HG02759 (cell line): ENCODE results near the gene LRP3.

Source experiments
- ATAC-seq: cut with Tn5 transposase; IDR thresholded peaks from one replicate; pipeline ENCODE4 v1.9.1; 2021; ENCODE audit warnings: mild to moderate bottlenecking, moderate library complexity; ENCODE audit not compliant: unreplicated experiment

Gene LRP3

DNA sequence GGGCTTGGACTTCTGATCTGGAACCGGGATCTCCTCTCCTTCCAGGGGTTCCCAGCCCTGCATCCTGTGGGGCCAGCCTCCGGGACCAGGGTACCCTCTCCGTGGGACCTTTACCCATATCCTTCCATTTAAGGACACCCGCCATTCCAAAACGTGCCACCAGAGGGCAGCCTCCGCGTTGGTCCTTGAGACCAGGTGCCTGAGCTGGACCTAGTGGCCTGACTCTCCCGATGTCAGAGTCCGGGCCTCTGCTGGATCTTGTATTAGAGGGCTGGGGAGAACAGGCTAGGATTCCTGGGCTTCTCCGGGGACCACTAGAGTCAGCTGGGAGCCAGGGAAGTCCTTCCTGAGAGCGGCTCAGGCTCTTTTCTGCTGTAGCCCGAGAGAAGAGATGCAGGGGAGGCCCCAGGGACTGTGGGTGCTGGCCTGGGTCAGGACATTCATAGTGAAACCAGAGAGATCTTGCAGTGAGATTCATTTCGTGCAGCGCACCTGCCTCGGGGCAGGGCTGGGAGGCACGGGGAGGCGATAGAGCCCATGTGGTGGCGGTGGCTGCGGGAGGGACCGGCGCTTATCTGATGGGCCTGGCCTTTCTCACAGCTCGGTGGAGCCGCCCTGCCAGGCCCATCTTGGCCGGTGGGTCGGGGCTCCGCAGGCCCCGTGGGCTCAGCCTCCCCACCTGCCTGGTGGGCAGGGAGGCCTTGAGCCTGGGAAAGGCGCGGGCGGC is 41.3 kb downstream of the LRP3 start:
- peak; percentile 97 for ATAC-seq

DNA sequence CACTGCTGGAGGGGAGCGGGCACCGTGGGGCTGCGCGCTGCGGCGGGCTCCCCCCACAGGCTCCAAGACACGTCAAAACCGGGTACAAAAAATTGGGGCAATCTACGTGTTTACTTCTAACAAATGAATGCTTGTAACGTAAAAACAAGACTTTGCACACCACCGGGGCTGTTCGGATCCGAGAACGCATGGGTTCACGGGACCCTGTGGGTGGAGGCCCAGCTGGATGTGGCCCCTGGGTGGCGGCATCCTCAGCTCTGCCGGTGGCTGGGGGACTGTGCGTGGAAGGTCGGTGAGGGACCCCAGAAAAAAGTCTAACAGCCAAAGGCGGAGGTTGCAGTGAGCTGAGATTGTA is 41.8 kb downstream of the LRP3 start:
- no peak for ATAC-seq

DNA sequence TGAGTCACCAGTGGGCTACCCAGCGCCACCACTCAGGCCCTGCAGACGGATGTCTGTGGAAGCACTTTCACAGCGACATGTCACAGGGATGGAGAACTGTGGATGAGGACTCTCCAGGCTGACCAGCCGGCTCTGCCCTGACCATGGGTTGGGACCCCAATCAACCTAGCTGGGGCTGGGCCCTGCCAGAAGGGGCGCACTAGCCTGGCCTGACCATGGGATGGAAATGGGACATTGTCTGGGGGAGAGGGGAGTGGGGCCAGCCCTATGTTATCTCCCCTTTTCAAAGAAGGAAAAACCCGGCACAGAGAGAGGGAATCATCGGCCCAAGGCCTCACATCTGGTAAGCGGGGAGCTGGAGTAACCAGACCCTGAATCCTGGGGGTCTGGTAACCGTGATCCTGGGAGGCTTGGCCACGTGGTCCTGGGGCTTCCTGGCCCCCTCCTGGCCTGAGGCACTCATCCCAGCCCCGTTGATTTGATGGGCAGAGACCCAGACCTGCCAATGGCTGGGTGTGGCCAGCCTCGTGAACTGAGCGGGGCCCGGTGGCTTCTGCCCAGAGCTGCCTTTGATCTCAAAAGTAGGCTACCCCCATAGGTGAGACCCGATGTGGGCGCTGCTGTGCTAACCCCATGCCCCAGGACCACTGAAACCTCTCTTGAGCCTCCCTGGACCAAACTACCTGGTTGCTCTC is 42.7 kb downstream of the LRP3 start:
- no peak for ATAC-seq

DNA sequence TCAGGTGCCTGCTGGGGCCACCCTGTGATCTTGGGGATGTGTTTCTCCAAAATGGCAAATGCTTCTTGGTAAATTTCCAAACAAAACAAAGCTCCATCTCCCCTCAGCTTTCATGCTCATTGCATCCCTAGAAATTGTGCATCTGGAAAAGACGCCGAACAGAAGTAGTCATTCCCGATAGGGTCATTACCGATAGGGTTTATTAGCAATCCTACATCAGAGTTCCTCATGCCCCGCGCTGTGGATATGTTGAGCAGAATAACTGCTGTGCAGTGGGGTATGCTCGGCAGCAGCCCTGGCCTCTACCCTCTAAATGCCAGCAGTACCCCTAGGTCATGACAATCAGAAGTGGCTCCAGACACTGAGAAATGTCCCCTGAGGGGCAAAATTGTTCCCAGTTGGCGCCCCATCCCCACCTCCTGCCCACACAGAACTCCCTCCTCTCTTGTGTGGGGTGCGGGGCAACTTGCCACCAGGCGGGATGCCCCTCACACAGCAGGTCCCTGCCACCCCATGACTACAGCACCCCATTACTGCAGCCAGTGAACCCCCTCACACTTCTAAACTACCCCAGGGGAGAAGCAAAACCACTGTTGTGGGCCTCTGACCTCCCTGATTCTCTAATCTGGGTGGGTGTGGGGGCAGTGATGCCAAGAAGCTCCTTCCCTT is 44.5 kb downstream of the LRP3 start:
- no peak for ATAC-seq

DNA sequence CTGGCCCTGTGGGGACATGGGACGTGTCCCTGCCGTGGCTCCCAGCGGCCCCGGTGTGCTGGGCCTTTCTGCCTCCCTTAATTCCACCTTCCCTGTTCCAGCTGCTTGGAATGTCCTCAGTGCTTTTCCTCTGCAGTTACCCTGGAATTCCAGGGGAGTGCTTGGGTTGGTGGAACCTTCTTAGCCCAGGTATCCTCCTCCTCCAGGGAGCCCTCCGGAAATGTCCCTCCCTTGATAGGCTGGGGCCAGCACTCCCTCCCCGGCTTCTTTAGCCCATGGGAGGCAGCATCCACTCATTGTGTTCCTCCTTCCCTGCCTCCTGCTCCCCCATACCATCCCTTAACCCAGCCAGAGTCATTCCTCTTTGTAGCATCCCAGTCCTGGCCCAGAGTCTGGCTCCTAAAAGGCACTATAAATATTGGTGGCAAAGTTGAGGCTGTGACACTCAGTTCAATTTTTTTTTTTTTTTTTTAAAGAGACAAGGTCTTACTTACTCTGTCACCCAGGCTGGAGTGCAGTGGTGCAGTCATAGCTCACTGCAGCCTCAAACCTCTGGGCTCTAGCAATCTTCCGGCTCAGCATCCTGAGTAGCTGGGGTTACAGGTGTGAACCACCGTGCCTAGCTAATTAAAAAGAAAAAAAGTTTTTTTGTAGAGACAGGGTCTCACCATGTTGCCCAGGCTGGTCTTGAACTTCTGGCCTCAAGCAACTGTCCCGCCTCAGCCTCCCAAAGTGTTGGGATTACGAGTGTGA is 45.3 kb downstream of the LRP3 start:
- ATAC-seq: no peak

DNA sequence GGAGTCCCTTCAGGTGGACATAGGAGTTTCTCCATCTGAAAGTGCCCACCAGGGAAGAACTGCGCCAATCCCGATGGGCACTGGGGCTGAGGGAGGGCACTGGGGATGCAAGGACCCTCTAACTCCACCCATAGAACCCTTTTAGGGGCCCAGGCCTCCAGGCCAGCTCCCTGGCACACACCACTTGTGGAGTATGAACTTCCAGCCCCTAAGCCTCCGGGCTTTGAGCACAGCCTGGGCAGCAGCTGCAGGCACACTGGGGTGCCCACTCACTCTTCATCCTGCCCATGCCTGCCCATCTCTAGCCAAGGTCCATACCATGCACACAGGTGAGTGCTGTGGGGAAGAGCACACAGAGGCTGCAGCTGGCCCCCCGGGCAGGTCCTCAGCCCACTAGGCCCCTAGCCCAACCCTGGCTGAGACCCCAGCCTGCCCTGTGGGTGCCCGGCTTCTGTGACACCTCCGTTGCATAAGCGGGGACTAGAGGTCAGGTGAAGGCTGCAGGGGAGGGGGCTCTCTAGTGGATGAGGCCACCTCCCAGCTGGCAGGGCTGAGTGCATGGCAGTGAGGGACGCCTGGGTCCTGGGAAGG is 46.1 kb downstream of the LRP3 start:
- ATAC-seq: no peak

DNA sequence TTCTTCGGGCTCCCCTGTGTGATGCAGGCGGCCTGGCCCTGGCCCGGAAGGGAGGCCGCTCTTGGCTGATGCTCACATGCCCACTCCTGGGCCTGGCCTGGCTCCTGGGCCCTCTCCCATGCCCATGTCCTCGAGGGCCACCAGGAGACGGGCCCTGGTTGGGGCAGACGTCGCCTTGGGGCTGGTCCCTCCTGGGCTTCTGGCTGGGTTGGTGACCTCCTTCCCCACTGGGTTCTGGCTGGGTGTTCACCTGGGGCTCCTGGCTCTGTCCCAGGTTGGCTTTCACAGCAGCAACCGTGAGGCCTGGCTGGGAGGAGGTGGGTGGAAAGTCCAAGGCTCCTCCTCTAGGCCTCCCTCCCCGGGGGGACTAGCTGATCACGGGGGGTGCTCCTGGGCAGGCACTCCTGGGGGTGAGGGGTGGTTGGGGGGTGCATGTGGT is 47.0 kb downstream of the LRP3 start:
- no peak for ATAC-seq

DNA sequence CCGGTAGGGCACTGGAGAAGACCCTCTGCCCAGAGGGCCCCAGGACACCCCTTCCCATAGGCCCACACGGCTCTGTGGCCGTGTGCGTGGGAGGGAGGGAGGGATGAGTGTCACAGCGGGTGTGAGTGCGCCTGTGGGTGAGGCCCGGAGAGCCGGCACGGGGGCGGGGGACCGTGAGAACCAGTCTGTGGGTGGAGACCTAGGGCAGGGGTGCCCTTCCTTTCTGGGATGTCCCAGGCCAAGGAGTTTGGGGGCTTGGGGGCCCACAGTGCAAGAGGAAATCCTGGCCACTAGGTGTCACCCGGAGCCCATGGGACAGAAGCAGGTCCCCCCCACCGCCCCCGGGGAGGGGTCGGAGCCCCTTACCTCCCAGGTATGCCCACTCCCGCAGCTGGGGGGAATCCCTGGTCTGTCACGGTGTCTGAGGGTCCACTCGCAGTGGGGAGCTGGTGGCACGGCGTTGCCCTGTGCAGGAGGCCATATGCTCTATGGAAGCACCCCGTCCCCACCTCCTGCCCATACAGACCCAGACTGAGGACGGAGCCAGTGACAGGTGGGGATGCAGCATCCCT is 47.5 kb downstream of the LRP3 start:
- no peak for ATAC-seq

DNA sequence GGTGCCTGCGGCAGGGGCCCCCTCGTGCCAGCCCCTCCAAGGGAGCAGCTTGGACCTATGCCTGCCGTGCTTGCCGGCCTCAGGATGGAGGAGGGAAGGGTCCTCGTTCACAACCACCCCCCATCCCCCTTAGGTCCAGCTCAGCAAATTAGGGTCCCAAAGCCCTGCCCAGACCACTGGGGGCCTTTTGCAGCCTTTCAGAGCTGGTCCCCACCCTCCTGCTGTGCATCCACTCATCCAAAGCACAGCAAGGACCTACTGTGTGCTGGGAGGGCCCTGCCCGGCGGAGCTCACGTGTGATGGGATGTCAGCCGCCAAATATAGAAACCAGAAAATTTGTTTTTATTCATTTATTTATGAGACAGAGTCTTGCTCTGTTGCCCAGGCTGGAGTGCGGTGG is 48.0 kb downstream of the LRP3 start:
- ATAC-seq: no peak

DNA sequence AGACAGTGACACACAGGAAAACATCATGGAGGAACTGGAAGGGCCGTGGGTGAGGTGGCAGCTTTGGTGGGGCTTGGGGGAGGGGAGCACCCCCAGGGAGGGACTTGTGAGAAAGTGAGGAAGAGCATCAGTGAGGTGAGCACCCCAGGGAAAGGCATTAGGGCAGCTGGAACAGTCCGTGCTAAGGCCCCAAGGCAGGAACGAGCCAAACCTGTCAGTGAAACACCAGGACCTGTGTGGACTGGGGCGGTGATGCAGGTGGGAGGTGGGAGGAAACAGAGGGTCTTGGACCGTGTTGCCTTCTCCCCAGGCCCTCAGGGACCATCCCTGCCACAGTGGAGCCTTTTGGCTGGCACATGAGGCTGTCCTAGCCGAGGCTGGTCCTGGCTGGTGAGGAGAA is 48.8 kb downstream of the LRP3 start:
- no peak for ATAC-seq

DNA sequence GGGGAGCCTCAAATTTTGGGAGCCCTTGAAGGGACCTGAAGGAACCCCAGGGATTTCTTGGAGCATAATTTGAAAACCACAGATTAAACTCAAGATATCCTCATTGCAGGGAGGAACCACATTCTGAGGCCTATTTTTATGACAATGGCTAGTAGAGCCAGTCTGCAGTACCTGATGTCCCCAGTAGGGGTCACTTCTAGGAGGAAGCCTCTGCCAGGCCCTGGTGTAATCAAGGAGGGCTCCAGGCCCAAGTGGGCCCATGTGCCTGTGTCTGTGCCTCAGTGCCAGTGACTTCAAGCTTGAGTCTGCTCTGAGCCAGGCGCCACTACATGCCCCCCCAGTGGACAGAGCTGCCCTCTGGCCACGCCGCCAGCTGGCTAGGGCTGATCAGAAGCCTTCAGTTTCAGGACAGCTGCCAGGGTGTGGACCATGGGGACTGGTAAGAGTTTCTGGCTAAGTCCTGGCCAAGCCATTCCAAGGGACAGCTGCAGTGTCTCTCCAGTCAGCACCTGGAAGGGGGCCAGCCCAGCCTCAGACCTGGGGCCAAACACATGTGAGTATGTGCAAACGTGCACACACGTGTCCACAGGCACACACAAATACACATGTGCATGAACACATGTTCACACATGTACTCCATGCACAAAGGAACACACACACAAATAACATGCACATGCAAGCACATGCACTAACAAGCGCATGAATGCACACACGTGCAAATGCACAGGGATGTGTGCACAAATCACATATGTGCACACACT is 52.0 kb downstream of the LRP3 start:
- no peak for ATAC-seq

DNA sequence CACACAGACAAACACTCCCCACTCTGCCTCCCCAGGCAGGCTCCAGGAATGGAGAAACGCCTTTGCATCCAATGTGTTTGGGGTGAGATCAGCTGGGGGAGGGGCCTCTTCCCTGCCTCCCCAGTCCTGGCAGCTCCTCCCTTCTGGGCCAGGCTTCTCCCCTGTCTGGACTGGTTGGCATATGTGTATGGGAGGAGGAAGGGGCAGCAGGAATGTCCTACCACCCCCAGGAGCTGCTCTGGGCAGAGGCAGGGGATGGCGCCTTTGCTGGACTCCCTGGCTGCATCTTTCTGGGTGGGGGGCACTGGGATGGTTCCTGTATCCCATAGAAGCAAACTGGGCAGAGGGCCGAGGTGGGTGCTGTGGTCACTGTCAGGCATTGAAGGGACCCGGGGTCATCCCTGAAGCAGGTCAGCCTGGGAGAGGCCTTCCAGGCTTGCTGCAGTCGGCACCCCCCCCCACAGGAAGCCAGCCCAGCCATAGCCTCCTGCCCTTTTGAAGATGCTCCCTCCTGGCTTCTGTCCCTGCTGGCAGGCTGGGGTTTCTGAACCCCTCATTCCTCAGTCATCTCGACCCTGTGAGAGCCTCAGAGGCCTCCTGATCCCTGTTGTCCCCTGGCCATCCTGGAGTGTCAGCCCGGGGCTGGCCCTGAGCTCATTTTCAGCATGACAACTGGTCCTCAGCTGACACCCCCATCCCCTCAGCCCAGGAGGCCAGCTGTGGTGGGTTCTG is 52.7 kb downstream of the LRP3 start:
- no peak for ATAC-seq

DNA sequence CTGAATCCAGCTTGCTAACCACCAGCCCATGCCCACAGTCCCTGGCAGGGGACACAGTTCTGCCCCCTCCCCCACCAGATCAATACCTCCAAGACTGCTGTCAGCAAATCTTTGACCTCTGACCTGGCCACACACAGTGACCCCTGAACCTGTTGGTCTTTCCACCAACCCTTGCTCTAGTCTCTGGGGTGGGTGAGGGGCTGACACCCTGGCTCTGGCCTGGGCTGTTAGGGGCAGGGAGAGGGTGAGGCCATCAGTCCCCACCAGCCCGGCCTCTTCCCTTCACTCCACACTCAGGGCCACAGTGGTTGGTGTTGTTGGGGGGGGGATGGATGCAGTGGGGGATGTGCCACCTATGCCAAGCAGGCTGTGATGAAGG is 53.3 kb downstream of the LRP3 start:
- ATAC-seq: no peak

DNA sequence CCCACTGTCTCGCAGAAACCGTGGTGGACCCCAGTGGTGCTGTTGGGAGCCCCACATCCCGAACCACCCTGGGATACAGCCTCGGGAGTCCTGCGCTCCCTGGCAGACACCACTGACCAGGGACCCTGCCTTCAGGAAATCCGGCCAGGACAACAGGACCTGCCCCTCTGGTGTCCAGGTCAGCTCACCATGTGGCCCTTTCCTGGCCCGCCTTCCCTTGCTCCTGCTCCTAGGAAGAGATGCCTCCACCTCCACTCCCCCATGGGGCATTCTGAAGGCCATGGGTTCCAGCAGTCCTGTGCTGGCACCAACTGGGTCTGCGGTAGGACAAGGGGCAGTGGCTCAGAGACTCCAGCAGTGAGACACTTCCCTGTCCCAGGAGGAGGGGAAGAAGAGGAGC is 54.0 kb downstream of the LRP3 start:
- no peak for ATAC-seq

DNA sequence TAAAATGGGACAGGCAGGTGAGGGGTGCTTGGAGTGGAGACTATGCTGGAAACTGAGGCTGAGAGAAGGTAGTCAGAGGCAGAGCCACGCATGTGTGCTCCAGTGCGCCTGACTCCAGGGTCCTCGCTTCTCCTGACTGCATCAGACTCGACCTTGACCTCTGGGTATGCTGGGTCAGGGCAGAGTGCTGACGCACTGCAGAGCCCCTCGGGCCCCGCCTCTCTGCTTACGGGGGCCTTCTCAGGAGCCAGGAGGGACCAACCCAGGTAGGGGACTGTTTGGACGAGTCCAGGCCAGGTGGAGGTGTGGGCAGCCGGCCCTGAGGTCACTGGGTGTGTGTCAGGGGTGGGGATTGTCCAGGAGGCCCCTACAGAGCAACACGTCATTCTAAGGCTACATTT is 54.4 kb downstream of the LRP3 start:
- ATAC-seq: no peak

DNA sequence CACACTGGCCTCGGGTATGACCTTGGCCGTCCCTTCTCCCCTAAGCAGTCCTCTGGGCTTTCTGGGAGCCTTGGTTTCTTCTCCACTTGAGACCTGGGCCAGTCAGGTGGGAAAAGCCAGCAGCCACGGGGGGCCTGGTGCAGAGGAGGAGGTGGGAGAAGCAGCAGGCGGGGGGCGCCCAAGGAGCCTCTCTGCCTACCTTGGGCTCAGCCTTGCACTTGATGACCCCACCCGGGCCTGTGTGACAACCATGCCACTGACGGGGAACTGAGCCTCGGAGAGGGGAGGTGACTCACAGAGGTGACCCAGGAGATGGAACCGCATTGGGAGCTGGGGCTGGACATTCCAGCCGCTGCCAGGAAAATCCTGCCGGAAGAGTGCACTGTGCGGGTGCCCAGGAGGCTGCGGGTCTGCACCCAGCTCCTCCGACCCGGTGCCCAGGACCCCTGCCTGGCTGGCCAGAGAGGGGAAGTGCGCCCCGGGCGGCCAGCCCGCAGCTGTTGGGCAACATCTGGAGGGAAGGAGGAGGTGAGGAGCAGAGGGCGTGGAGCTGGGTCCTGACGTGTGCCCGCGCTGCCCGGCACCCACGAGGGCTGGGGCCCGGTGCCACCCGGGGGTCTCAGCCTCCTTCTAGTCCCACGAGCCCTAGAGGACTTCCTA is 55.0 kb downstream of the LRP3 start:
- ATAC-seq: no peak

DNA sequence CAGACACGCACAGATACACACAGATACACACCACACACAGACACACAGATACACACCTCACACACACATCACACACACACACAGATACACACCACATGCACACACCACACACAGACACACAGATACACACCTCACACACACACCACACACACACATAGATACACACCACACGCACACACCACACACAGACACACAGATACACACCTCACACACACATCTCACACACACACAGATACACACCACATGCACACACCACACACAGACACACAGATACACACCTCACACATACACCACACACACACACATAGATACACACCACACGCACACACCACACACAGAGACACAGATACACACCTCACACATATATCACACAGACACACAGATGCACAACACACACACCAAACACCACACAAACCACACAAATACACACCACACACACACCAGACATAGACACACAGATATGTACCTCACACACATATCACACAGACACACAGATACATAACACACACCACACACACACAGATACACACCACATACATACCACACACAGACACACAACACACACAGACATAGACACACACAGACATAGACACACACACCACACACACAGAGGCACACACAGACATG is 55.7 kb downstream of the LRP3 start:
- ATAC-seq: no peak

DNA sequence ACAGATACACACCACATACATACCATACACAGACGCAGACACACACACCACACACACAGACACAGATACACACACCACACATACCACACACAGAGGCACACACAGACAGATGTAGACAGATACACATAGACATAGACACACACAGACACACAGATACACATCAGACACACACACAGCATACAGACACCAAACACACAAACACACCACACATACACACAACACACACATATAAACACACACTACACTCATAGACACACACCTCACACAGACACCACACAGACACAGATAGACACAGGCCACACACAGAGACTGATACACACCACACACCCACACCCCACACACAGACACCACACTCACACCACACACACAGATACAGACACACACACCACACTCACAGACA is 56.4 kb downstream of the LRP3 start:
- no peak for ATAC-seq
